HUES48 (cell line): ENCODE results near the gene SRC.

Experiments
- H3K27ac ChIP-seq: one replicate; pipeline ENCODE4 v1.7.0; 2013; ENCODE audit warnings: low read depth, low read length, inconsistent platforms
- H3K27me3 ChIP-seq: 2 replicates; pipeline ENCODE4 v1.6.1; 2013; ENCODE audit warnings: mild to moderate bottlenecking, low read length; ENCODE audit not compliant: control insufficient read depth, insufficient read depth
- H3K36me3 ChIP-seq: 2 replicates; pipeline ENCODE4 v1.6.1; 2013; ENCODE audit warnings: low read length; ENCODE audit not compliant: control insufficient read depth, insufficient read depth
- H3K4me1 ChIP-seq: 2 replicates; pipeline ENCODE4 v1.6.1; 2013; ENCODE audit warnings: mild to moderate bottlenecking, low read length; ENCODE audit not compliant: control insufficient read depth, insufficient read depth
- H3K4me3 ChIP-seq: 2 replicates; pipeline ENCODE4 v1.5.1; 2013; ENCODE audit warnings: mild to moderate bottlenecking, low read depth, low read length
- H3K9ac ChIP-seq: 2 replicates; pipeline ENCODE4 v1.6.1; 2013; ENCODE audit warnings: mild to moderate bottlenecking, low read depth, low read length, moderate library complexity
- H3K9me3 ChIP-seq: 2 replicates; pipeline ENCODE4 v1.6.1; 2013; ENCODE audit warnings: low read length; ENCODE audit not compliant: control insufficient read depth, insufficient read depth

Gene SRC

GRCh38 chr20:37359836-37360235 lies 13.9 kb downstream of the SRC start:
- Histone ChIP-seq H3K27ac (no peak overlapping the region), H3K36me3 (0 out of 2 replicates have a peak, but pooled peaks cover under 1% of the 10 kb centered on the region), H3K9ac (no peak overlapping the region), H3K27me3 (no peaks in the 10 kb centered on the region), H3K9me3 (no peaks in the 10 kb centered on the region), H3K4me3 (no peak overlapping the region), H3K4me1 (no peaks in the 10 kb centered on the region)

- H3K9me3 ChIP-seq = no peaks in the 10 kb centered on the region
- no peak overlapping the region for H3K27ac ChIP-seq
- no peak overlapping the region for H3K4me3 ChIP-seq
- no peak overlapping the region for H3K9ac ChIP-seq
- no peaks in the 10 kb centered on the region for H3K4me1 ChIP-seq
- no peaks in the 10 kb centered on the region for H3K27me3 ChIP-seq
- H3K36me3 ChIP-seq = peaks cover 8% of the 10 kb centered on the region
These were observed 14.6 kb downstream of the SRC start for GRCh38 chr20:37360391-37361115.

- Histone ChIP-seq H3K4me3 (no peak overlapping the region), H3K27me3 (no peaks in the 10 kb centered on the region), H3K9ac (no peak overlapping the region), H3K27ac (no peak overlapping the region), H3K4me1 (no peaks in the 10 kb centered on the region), H3K9me3 (no peaks in the 10 kb centered on the region), H3K36me3 (peaks cover 16% of the 10 kb centered on the region)
These were observed 15.4 kb downstream of the SRC start for GRCh38 chr20:37361336-37361735.

DNA sequence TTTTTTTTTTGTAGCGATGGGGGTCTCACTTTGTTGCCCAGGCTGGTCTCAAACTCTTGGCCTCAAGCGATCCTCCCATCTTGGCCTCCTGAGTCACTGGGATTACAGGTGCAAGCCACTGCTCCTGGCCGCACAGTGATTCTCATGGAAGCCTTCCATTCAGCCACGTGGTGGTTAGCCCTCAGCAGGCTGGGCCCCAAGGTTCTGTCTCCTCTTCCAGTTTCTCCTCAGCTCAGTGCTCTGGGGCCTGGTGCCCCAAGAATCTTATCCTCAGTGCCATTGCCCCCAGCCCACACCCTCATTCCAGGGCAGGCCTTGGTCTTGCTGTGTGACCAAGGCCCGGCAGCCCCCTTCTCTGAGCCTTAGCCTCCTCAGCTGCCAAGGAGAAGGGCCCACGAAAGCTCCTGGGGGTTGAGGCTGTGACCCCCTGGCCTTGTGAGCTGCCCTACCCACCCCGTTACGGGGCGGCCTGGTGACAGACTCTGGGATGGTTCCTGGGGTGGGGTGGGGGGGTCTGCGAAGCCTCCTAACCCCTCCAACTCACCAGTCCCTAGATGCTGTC lies 16.4 kb downstream of the SRC start:
- no peak overlapping the region for H3K4me3 ChIP-seq
- no peak overlapping the region for H3K27ac ChIP-seq
- no peaks in the 10 kb centered on the region for H3K27me3 ChIP-seq
- H3K36me3 ChIP-seq = peaks cover 24% of the 10 kb centered on the region
- no peaks in the 10 kb centered on the region for H3K9me3 ChIP-seq
- no peak overlapping the region for H3K9ac ChIP-seq
- no peaks in the 10 kb centered on the region for H3K4me1 ChIP-seq

- Histone ChIP-seq H3K27ac (no peak overlapping the region), H3K4me1 (no peaks in the 10 kb centered on the region), H3K9me3 (no peaks in the 10 kb centered on the region), H3K27me3 (no peaks in the 10 kb centered on the region), H3K4me3 (no peak overlapping the region), H3K9ac (no peak overlapping the region), H3K36me3 (peaks cover 29% of the 10 kb centered on the region)
These were observed 16.9 kb downstream of the SRC start for GRCh38 chr20:37362821-37363220.

- no peaks in the 10 kb centered on the region for H3K27me3 ChIP-seq
- H3K9ac ChIP-seq = no peak overlapping the region
- no peak overlapping the region for H3K27ac ChIP-seq
- H3K4me3 ChIP-seq = no peak overlapping the region
- no peaks in the 10 kb centered on the region for H3K9me3 ChIP-seq
- H3K4me1 ChIP-seq = no peaks in the 10 kb centered on the region
- peaks cover 30% of the 10 kb centered on the region for H3K36me3 ChIP-seq
These were observed 17.5 kb downstream of the SRC start for GRCh38 chr20:37363221-37364012.

DNA sequence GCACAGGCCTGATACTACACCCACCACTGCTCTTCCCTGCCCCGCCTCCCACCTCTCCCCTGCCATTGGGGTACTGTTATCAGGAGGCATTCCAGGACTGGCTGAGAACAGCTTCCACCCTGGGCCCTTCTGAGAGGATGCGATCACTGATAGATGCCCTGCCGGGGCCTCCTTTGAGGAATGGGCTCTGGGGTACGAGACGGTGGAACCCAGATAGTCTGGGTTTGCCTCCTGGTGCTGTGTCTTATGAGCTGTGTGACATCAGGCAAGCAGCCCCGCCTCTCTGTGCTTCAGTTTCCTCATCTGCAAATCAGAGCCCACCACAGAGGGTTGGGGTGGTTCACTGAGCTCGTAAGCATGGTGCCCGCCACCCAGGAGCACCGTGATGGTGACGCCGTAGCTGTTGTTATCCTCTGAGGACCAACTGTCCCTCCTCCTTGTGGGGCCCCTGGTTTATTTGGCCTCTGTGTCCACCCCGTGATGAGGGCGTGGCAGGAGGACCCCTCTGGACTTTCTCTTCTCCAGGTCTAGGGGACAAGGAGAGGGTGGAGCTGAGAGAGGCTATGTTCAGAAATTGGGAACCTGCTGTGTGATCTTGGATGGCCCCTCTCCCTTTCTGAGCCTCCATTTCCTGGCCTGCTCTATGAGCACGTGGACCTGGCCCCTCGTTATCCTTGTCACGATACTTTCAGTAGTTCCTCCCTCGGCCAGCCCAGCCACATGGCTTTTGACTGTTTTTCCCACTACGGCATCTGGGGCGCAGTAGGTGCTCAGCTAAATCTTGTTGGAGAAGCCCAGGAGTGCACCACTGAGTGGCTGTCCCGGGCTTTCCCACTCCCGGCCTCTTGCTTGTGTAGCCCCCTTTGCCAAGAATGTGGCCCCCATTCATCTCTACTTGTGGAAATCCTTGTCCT lies 18.3 kb downstream of the SRC start:
- Histone ChIP-seq H3K27me3 (no peaks in the 10 kb centered on the region), H3K4me1 (no peaks in the 10 kb centered on the region), H3K4me3 (no peak overlapping the region), H3K9ac (no peak overlapping the region), H3K9me3 (no peaks in the 10 kb centered on the region), H3K27ac (no peak overlapping the region), H3K36me3 (peaks cover 30% of the 10 kb centered on the region)

DNA sequence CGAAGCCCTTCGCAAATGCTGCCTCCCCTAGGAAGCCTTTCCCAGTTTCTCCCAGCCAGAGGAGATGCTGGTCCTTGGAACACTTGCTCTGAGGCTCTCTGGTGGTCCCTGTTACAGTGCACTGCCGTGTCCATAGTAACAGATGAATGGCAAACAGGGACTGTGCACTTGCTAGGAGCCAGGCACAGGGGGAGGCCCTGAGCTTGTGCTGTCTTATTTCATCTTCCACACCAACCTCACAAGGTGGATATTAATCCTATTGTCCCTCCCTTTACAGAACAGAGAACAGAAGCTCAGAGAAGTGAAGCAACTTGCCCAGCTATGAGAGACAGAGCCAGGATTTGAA lies 19.0 kb downstream of the SRC start:
- no peaks in the 10 kb centered on the region for H3K27me3 ChIP-seq
- no peaks in the 10 kb centered on the region for H3K9me3 ChIP-seq
- H3K9ac ChIP-seq = no peak overlapping the region
- no peak overlapping the region for H3K27ac ChIP-seq
- no peaks in the 10 kb centered on the region for H3K4me1 ChIP-seq
- peaks cover 30% of the 10 kb centered on the region for H3K36me3 ChIP-seq
- H3K4me3 ChIP-seq = no peak overlapping the region

- no peaks in the 10 kb centered on the region for H3K9me3 ChIP-seq
- H3K27me3 ChIP-seq = no peaks in the 10 kb centered on the region
- H3K27ac ChIP-seq = no peak overlapping the region
- H3K4me3 ChIP-seq = no peak overlapping the region
- no peak overlapping the region for H3K9ac ChIP-seq
- no peaks in the 10 kb centered on the region for H3K4me1 ChIP-seq
- peaks cover 30% of the 10 kb centered on the region for H3K36me3 ChIP-seq
These were observed 20.1 kb downstream of the SRC start for GRCh38 chr20:37365760-37366638.

DNA sequence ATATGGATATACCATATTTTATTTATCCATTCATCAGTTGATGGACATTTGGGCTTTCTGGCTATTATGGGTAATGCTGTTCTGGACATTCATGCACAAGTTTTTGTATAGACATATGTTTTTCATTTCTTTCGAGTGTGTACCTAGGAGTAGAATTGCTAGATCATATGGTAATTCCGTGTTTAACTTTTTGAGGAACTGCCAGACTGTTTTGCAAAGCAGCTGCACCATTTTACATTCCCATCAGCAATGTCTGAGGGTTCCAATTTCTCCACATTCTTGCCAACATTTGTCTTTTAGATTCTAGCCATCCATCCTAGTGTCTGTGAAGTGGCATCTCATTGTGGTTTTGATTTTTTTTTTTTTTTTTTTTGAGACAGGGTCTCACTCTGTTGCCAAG lies 20.8 kb downstream of the SRC start:
- H3K4me3 ChIP-seq = no peak overlapping the region
- no peak overlapping the region for H3K27ac ChIP-seq
- H3K4me1 ChIP-seq = no peaks in the 10 kb centered on the region

More for the DNA sequence above, 20.8 kb downstream of the SRC start:
- Histone ChIP-seq H3K9ac (no peak overlapping the region), H3K9me3 (no peaks in the 10 kb centered on the region), H3K36me3 (peaks cover 30% of the 10 kb centered on the region), H3K27me3 (no peaks in the 10 kb centered on the region)
